Stimulated activated naive CD8-positive, alpha-beta T cell treated with anti-CD3 and anti-CD28 coated beads, Interleukin-15, amount 100 ng/mL, for 72 hours (primary cell): ENCODE results near the gene MSLN.

Experiments
- ATAC-seq: fragments of 150-1000 bp; cut with Tn5 transposase; 2 replicates; pipeline ENCODE4 v1.10.0; 2021; ENCODE audit warnings: mild to moderate bottlenecking, moderate library complexity
- DNase-seq, 2 donors: peaks; one replicate each; pipeline ENCODE4 v3.0.0; 2021 to 2022
- H3K27ac Mint-ChIP-seq, 2 donors: one replicate each; pipeline ENCODE4 v1.8.0; 2022; ENCODE audit warnings: mild to moderate bottlenecking in 2 of 2, mixed read lengths in 2 of 2, moderate library complexity in 2 of 2
- H3K27me3 Mint-ChIP-seq: one replicate; pipeline ENCODE4 v1.8.0; 2022; ENCODE audit warnings: mixed read lengths
- H3K4me1 Mint-ChIP-seq: one replicate; pipeline ENCODE4 v1.8.0; 2022; ENCODE audit warnings: mild to moderate bottlenecking, mixed read lengths
- H3K4me3 Mint-ChIP-seq, 2 donors: one replicate each; pipeline ENCODE4 v1.8.0; 2022; ENCODE audit warnings: mild to moderate bottlenecking in 2 of 2, mixed read lengths in 2 of 2, moderate library complexity in 1 of 2
- H3K9me3 Mint-ChIP-seq, 2 donors: one replicate each; pipeline ENCODE4 v1.8.0; 2022; ENCODE audit warnings: mixed read lengths in 2 of 2

MSLN gene

GRCh38 chr16:804193-805048 is 43.9 kb downstream of the MSLN start:
- H3K27ac Mint-ChIP-seq: no peak overlapping the region
- ATAC-seq (no peak), DNase-seq (no peak)
- H3K27me3 Mint-ChIP-seq: peaks cover 38% of the 10 kb centered on the region
- peaks cover 34% of the 10 kb centered on the region for H3K4me1 Mint-ChIP-seq
- H3K9me3 Mint-ChIP-seq: no peaks in the 10 kb centered on the region
- no peak overlapping the region for H3K4me3 Mint-ChIP-seq

DNA sequence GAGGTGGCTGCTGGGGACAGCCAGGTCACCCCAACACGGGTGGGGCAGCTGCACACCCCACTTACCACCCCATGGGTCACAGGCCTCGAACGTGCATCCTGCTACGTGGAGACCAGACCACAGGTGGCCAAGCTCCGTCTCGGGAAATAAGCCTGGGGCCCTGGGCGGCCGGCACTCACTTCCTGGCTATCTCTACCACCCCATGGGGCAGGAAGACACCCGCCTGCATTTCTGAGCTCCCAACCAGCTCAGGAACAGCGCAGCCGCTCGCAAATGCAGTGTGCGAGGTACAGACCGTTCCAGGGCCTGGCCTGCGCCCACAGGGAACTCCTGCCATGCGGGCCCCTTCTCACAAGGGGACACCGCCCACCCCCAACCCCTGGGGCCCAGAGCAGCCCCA is 44.9 kb downstream of the MSLN start:
- no peak overlapping the region for H3K27ac Mint-ChIP-seq
- H3K27me3 Mint-ChIP-seq: peaks cover 33% of the 10 kb centered on the region
- H3K4me1 Mint-ChIP-seq: peaks cover 42% of the 10 kb centered on the region
- no peak for ATAC-seq
- DNase-seq: no peak
- no peak overlapping the region for H3K4me3 Mint-ChIP-seq
- H3K9me3 Mint-ChIP-seq: no peaks in the 10 kb centered on the region

DNA sequence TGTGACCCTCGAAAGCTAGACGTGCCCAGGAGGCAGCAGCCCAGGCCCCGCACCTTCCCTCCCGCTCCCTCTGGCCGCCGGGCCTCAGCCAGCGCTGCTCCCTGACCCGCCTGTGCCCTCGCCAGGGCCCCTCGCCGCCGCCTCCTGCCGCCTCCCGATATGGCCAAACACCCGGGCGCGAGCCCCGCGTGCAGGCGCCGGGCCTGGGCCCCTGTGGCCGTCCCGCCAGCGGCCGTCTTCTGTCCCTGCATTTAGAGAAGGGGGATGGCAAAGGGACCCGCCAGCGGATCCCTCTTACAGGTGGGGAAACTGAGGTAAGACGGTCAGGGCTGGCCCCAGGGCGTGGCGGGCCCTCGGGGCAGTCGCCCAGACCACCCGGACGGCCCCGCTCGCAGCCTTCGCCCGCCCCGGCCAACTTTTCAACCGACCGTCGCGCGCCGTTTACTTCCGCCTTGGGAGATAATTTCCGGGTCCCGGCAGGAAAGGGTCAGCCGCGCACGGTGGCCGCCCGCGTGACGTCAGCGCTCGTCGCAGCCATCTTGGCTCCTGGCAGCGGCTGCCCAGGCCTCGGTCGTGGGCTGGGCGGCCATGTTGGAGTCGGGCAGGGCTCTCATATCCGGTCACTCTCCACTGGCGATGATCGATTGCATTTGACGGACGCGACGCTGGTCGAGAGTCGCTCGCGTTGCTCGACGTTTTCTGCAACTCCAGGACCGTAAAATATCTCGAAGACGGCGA is 47.0 kb downstream of the MSLN start:
- Mint-ChIP-seq H3K27ac (peak overlapping the region; percentile 97), H3K9me3 (no peaks in the 10 kb centered on the region), H3K4me3 (peak overlapping the region; percentile 97 to 99), H3K27me3 (peaks cover 13% of the 10 kb centered on the region), H3K4me1 (peaks cover 43% of the 10 kb centered on the region)
- ATAC-seq (peak; percentile 96), DNase-seq (peak; percentile 80 to 89)

- Mint-ChIP-seq H3K27me3 (peaks cover 12% of the 10 kb centered on the region), H3K9me3 (no peaks in the 10 kb centered on the region), H3K4me3 (peak overlapping the region; percentile 97 to 99), H3K27ac (peak overlapping the region; percentile 97), H3K4me1 (peaks cover 47% of the 10 kb centered on the region)
- DNase-seq (no peak), ATAC-seq (no peak)
These were observed 47.5 kb downstream of the MSLN start for GRCh38 chr16:808085-808386.

- DNase-seq (peak; percentile 57 to 61), ATAC-seq (peak; percentile 87)
- H3K4me3 Mint-ChIP-seq: peak overlapping the region in 1 of 2 donors; percentile 59
- no peak overlapping the region for H3K27ac Mint-ChIP-seq
- peaks cover 33% of the 10 kb centered on the region for H3K4me1 Mint-ChIP-seq
- H3K9me3 Mint-ChIP-seq: no peaks in the 10 kb centered on the region
- H3K27me3 Mint-ChIP-seq: peaks cover 15% of the 10 kb centered on the region
These were observed 52.8 kb downstream of the MSLN start for GRCh38 chr16:813204-813915.

DNA sequence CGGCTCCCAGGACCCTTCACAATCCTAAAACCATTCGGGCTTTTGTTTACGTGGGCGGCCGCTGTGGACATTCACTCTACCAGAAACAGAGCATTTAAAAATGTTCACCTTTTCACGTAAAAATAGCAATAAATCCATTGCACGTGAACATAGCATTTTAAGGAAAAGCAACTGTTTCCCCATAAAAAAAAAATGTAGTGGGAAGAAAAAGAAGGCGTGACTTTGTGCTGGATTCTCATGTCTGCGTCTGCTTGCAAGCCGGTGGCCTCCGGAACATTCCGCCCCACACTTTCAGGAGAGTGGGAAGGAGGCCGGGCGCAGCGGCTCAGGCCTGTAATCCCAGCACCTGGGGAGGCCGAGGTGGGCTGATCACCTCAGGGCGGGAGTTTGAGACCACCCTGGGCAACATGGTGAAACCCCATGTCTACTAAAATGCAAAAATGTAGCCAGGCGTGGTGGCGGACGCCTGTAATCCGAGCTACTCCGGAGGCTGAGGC is 53.4 kb downstream of the MSLN start:
- H3K27me3 Mint-ChIP-seq: peaks cover 15% of the 10 kb centered on the region
- H3K9me3 Mint-ChIP-seq: no peaks in the 10 kb centered on the region
- peaks cover 27% of the 10 kb centered on the region for H3K4me1 Mint-ChIP-seq
- no peak overlapping the region for H3K4me3 Mint-ChIP-seq
- DNase-seq (no peak), ATAC-seq (no peak)
- H3K27ac Mint-ChIP-seq: no peak overlapping the region

DNA sequence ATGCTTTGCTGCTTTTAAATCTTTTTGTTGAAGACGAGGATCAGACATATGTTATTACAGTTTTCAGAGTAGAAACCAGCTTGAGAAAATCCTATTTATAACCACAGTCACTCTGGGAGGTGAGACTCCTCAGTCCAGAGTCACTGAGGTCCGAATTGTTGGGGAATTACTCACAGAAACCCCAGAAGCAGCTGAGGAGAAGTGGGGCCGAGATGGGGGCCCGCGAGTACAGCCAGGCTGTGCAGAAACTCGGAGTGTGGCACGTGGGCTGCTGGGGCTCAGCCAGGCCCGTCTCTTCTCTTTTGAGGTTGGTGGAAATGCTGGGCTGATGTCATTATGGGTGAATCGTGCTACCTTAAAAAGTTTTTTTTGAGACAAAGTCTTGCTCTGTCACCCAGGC is 54.4 kb downstream of the MSLN start:
- no peak overlapping the region for H3K4me3 Mint-ChIP-seq
- H3K4me1 Mint-ChIP-seq: peaks cover 23% of the 10 kb centered on the region
- H3K27ac Mint-ChIP-seq: no peak overlapping the region
- no peaks in the 10 kb centered on the region for H3K9me3 Mint-ChIP-seq
- no peak for ATAC-seq
- peaks cover 22% of the 10 kb centered on the region for H3K27me3 Mint-ChIP-seq
- DNase-seq: no peak

DNA sequence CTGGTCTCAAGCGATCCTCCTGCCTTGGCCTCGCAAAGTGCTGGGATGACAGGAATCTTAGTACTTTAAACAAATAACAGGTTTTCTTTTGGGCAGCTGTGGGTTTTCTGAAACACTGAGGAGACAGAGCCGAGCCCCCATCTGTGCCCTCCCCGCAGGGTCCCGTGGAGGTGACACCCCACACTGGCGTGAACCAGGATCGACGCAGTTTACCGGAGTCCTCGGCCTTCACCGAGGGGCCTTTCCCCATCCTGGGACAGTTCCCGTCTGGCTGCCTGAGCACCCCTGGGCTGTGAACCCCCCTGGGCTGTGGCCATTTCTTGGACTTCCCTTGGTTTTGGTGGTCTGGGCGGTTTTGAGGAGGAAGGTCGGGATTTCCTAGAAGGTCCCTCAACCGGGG is 55.3 kb downstream of the MSLN start:
- Mint-ChIP-seq H3K9me3 (no peaks in the 10 kb centered on the region), H3K27ac (no peak overlapping the region), H3K4me3 (no peak overlapping the region), H3K27me3 (peaks cover 27% of the 10 kb centered on the region), H3K4me1 (peaks cover 18% of the 10 kb centered on the region)
- ATAC-seq (no peak), DNase-seq (no peak)

DNA sequence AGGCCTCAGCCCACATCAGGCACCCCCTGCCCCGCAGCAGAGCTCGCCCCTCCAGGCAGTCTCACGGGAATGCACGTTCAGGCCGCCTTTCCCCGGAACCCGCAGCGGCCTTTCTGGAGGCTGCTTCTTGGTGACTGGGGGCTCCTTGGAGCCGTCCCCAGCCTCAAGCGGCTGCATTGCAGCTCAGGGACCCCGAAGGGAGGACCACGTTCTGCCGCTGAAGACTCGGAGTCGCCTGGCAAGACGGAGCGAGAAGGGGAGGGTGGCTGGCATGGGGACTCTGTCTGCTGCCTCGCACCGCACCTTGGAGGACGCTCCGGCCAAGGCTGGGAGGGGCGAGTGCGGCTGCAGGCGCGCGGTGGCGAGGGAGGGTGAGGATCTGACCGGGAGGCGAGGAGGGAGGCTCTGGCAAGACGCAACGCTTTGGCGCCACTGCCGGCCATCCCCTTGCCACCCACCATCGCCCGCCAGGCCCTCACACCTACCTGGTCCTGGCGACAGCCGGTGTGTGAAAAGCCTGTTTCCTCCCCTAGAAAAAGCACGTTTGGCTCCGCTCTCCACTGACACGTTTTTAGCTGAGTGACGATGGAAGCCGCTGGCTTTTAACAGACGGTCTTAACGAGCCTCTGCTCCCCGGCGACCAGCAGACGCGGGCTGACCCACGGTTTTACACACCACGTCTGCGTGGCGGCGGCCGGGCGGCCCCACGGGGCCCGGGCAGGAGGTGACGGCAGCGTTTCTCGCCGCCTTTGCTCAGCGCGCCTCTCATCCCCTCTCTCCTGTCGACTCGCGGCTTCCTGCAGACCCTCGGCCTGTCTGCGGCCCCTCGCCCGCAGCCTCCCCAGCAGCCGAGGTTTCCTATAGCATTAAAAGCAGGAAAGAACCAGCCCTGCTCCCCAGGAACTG is 56.7 kb downstream of the MSLN start:
- Mint-ChIP-seq H3K4me1 (peaks cover 15% of the 10 kb centered on the region), H3K9me3 (no peaks in the 10 kb centered on the region), H3K4me3 (peak overlapping the region in 1 of 2 donors; percentile 24), H3K27ac (no peak overlapping the region), H3K27me3 (peaks cover 27% of the 10 kb centered on the region)
- DNase-seq: no peak
- ATAC-seq: no peak

DNA sequence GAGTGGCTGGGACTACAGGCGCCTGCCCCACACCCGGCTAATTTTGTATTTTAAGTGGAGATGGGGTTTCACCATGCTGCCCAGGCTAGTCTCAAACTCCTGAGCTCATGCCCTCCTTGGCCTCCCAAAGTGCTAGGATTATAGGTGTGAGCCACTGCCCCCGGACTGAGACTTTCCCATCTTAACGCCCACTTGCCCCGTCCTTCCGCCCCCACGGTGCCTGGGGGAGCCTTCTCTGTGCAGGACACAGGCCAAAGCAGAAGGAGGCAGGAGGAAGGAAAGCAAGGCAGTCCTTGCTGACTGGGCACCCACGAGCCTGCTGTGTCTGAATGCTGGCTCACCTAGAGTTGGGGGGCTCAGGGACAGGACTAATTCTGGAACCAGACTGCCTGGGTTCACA is 57.6 kb downstream of the MSLN start:
- Mint-ChIP-seq H3K27ac (no peak overlapping the region), H3K4me1 (peaks cover 11% of the 10 kb centered on the region), H3K27me3 (peaks cover 22% of the 10 kb centered on the region), H3K4me3 (no peak overlapping the region), H3K9me3 (no peaks in the 10 kb centered on the region)
- no peak for ATAC-seq
- no peak for DNase-seq
